ENCODE measurements around the gene CAMK1D. TPM values are rescaled to one million over a fixed set of nuclear protein-coding genes. Genes with fewer than 3 reads are reported as not detected.

The CAMK1D gene
- total RNA-seq, 1 experiment from 2014 or later: 6.3 TPM

- no CpG with 5 or more reads among the region's 6 CpGs for WGBS (ENCODE audit: extremely low coverage, insufficient read length, low lambda C conversion rate)
- no peak overlapping the region for H2BK12ac ChIP-seq (ENCODE audit: insufficient read length, low read depth, low read length)
- H4K5ac ChIP-seq (ENCODE audit: insufficient read length, low read depth, low read length): no peak overlapping the region
- no peak for TF ChIP-seq CTCF (conservative IDR thresholded peaks at IDR 0.05)
- no peak overlapping the region for H3T11ph ChIP-seq (ENCODE audit: low read length)
- no peak overlapping the region for H3K27ac ChIP-seq (ENCODE audit: insufficient read length, low read depth, low read length)
- no peaks in the 10 kb centered on the region for H4K20me1 ChIP-seq (ENCODE audit: control insufficient read depth, insufficient read depth, insufficient read length)
- H3K4me2 ChIP-seq (ENCODE audit: insufficient read depth, insufficient read length, low read length): no peak overlapping the region
- H3K9me3 Mint-ChIP-seq: no peaks in the 10 kb centered on the region; a peak in 1 of 5 replicates
- H2BK20ac ChIP-seq (ENCODE audit: low read depth, low read length, poor library complexity, severe bottlenecking): no peak overlapping the region
- no peak overlapping the region for H4K91ac ChIP-seq (ENCODE audit: insufficient read length, low read depth, low read length)
- H3K79me2 ChIP-seq (ENCODE audit: insufficient read depth, low read length): no peaks in the 10 kb centered on the region
- H3K4me1 ChIP-seq (ENCODE audit: insufficient read depth, low read length): no peaks in the 10 kb centered on the region; the same call in 1 of the 2 replicates
- H3K23me2 ChIP-seq (ENCODE audit: insufficient read length, low read depth, low read length, poor library complexity, severe bottlenecking): no peaks in the 10 kb centered on the region
- H3K9me3 ChIP-seq (ENCODE audit: control insufficient read depth, low read depth, low read length): no peaks in the 10 kb centered on the region
- no peak overlapping the region for H3K23ac ChIP-seq (ENCODE audit: insufficient read length, low read depth, low read length)
- H3K27me3 ChIP-seq (ENCODE audit: insufficient read depth, low read length): no peaks in the 10 kb centered on the region
- H3K9ac ChIP-seq (ENCODE audit: extremely low read depth, insufficient read length, low read length): no peak overlapping the region
- no peak overlapping the region for H3K18ac ChIP-seq (ENCODE audit: insufficient read length, low read depth, low read length)
- H3K14ac ChIP-seq (ENCODE audit: insufficient read depth, low read length): no peak overlapping the region
- H3K79me1 ChIP-seq (ENCODE audit: insufficient read depth, low read depth, low read length, poor library complexity, severe bottlenecking): no peaks in the 10 kb centered on the region
- no peaks in the 10 kb centered on the region for H3K36me3 Mint-ChIP-seq (ENCODE audit: insufficient read depth in 1 of 3, low read depth in 3 of 3)
- H2BK15ac ChIP-seq (ENCODE audit: low read depth, low read length): no peak overlapping the region
- no peak overlapping the region for H4K8ac ChIP-seq (replicated peaks; ENCODE audit: insufficient read length, low read depth, low read length)
- no peak overlapping the region for H2AK5ac ChIP-seq (ENCODE audit: insufficient read length, low read length)
- no peak overlapping the region for H2AFZ ChIP-seq (ENCODE audit: low read length)
- no peak overlapping the region for H3K4me3 Mint-ChIP-seq
- no peak overlapping the region for H3K27ac Mint-ChIP-seq
- no peak overlapping the region for H3K4ac ChIP-seq (ENCODE audit: low read depth, low read length)
- no peak for DNase-seq
- H2BK120ac ChIP-seq (ENCODE audit: low read depth, low read length, poor library complexity, severe bottlenecking): no peak overlapping the region
- H3K56ac ChIP-seq (ENCODE audit: insufficient read length, low read depth, low read length): no peak overlapping the region
- H2BK5ac ChIP-seq (ENCODE audit: insufficient read length, low read length): no peak overlapping the region
- H3K27me3 Mint-ChIP-seq (ENCODE audit: low read depth): peaks cover 2% of the 10 kb centered on the region; the same call in 1 of the 2 replicates
- peaks cover 17 to 32% of the 10 kb centered on the region in 2 experiments for H3K4me1 Mint-ChIP-seq
Measured at GRCh38 chr10:12784646-12785045, 435.3 kb downstream of the CAMK1D start.

Data from H9 (cell line).